CD4-positive, alpha-beta T cell treated with Interleukin-15 for 1 hour (primary cell): Measurements from ENCODE around the gene KRTAP20-3.

Source experiments
- DNase-seq: peaks from one replicate; pipeline ENCODE4 v3.0.0-alpha.2; 2020

KRTAP20-3 gene

DNA sequence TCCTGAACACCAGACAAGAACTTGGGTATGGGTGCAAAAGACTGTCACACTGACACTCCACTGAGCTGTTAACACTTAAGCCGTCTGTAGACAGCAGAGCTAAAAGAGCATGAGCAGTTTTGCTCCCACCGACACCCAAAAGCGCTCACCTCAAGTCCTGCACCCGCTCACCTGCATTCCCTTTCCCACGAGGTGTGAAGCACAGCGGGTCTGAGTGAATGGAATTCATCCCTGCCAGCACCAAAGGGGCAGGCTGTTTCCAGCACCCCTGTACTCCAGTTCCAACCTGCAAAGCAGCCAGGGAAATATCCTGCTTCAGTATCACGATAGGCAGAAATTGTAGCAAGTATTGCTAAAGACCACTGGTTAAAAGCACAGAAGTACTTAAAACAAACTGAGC is 47.2 kb downstream of the KRTAP20-3 start:
- no peak for DNase-seq
